SU-DHL-6 (cell line): ENCODE measurements around the gene SLC4A5.

ENCODE experiments used
- H2AFZ ChIP-seq: fragments of 200-600 bp; sonication (generic); 2 replicates; pipeline ENCODE4 v1.6.1; 2014; ENCODE audit warnings: low read depth, mild to moderate bottlenecking, moderate library complexity, mixed read lengths, antibody characterized with exemption, low read length; ENCODE audit not compliant: severe bottlenecking
- H3F3A ChIP-seq: fragments of 200-600 bp; shearing (Covaris generic); 2 replicates; pipeline ENCODE4 v1.6.0; 2016; ENCODE audit warnings: antibody characterized with exemption, mild to moderate bottlenecking; ENCODE audit not compliant: insufficient read depth
- H3K27ac ChIP-seq: fragments of 200-600 bp; sonication (generic); 2 replicates; pipeline ENCODE4 v1.5.1; 2016; ENCODE audit warnings: low read depth, mild to moderate bottlenecking, low read length, moderate library complexity, mixed read lengths
- H3K27me3 ChIP-seq: fragments of 200-600 bp; sonication (generic), shearing (Covaris generic); 2 replicates; pipeline ENCODE4 v1.6.0; 2014; ENCODE audit warnings: mild to moderate bottlenecking, low read length
- H3K36me3 ChIP-seq: fragments of 200-600 bp; sonication (generic); 2 replicates; pipeline ENCODE4 v1.6.1; 2014; ENCODE audit warnings: mild to moderate bottlenecking, low read length, mixed read lengths
- H3K4me2 ChIP-seq: fragments of 300-600, 200-600 bp; shearing (Covaris generic), sonication (generic); 2 replicates; pipeline ENCODE4 v1.6.0; 2014; ENCODE audit warnings: low read length, low read depth, mild to moderate bottlenecking; ENCODE audit not compliant: poor library complexity, severe bottlenecking
- H3K4me3 ChIP-seq: fragments of 200-600 bp; sonication (generic); 2 replicates; pipeline ENCODE4 v1.5.1; 2014; ENCODE audit warnings: antibody characterized with exemption, low read length, mild to moderate bottlenecking, mixed read lengths; ENCODE audit not compliant: insufficient read depth, poor library complexity, severe bottlenecking
- H3K79me2 ChIP-seq: fragments of 200-600 bp; sonication (generic); 2 replicates; pipeline ENCODE4 v1.6.1; 2014; ENCODE audit warnings: mild to moderate bottlenecking, low read length, moderate library complexity; ENCODE audit not compliant: insufficient read depth
- H3K9ac ChIP-seq: fragments of 200-600 bp; sonication (generic); 2 replicates; pipeline ENCODE4 v1.7.0; 2014; ENCODE audit warnings: mild to moderate bottlenecking, low read length
- H3K9me2 ChIP-seq: fragments of 200-600 bp; sonication (generic); replicated peaks from 2 replicates; pipeline ENCODE4 v1.6.1; 2014; ENCODE audit warnings: low read length; ENCODE audit not compliant: insufficient read depth
- H3K9me3 ChIP-seq: fragments of 200-600 bp; sonication (generic); 2 replicates; pipeline ENCODE4 v1.6.1; 2014; ENCODE audit warnings: low read length, mixed read lengths; ENCODE audit not compliant: insufficient read depth
- H4K20me1 ChIP-seq: fragments of 200-600 bp; sonication (generic); 2 replicates; pipeline ENCODE4 v1.6.1; 2014; ENCODE audit warnings: low read depth, mild to moderate bottlenecking, antibody characterized with exemption, low read length, moderate library complexity, mixed read lengths
- EZH2phosphoT487 ChIP-seq: fragments of 200-600 bp; sonication (generic), shearing (Covaris generic); conservative IDR thresholded peaks from 2 replicates; pipeline ENCODE4 v1.6.1; 2018; ENCODE audit warnings: mild to moderate bottlenecking, antibody characterized with exemption, low read length, moderate library complexity, mixed read lengths
- TF ChIP-seq, protein P1 (sequence below): fragments of 200-600 bp; sonication (generic); IDR thresholded peaks from one replicate; pipeline ENCODE4 v1.5.1; 2017; ENCODE audit warnings: antibody characterized with exemption, mild to moderate bottlenecking, low read length, moderate library complexity; ENCODE audit not compliant: insufficient read depth, poor library complexity, severe bottlenecking

The SLC4A5 gene

GRCh38 chr2:74293191-74293991, 49.8 kb downstream of the SLC4A5 start:
- no peak overlapping the region for H3K4me2 ChIP-seq
- 0 out of 2 replicates have a peak, but pooled peaks cover 2% of the 10 kb centered on the region for H3K27me3 ChIP-seq

GRCh38 chr2:74292751-74293150, 50.5 kb downstream of the SLC4A5 start:
- Histone ChIP-seq H3K9me2 (no peaks in the 10 kb centered on the region), H3K9ac (no peak overlapping the region), H3K36me3 (no peaks in the 10 kb centered on the region), H4K20me1 (no peaks in the 10 kb centered on the region), H2AFZ (no peak overlapping the region), H3K27ac (no peak overlapping the region), H3K79me2 (no peaks in the 10 kb centered on the region), H3F3A (no peaks in the 10 kb centered on the region), H3K9me3 (no peaks in the 10 kb centered on the region), H3K4me3 (no peak overlapping the region), H3K4me2 (no peak overlapping the region), H3K27me3 (0 out of 2 replicates have a peak, but pooled peaks cover 2% of the 10 kb centered on the region)
- TF ChIP-seq, protein P1, sequence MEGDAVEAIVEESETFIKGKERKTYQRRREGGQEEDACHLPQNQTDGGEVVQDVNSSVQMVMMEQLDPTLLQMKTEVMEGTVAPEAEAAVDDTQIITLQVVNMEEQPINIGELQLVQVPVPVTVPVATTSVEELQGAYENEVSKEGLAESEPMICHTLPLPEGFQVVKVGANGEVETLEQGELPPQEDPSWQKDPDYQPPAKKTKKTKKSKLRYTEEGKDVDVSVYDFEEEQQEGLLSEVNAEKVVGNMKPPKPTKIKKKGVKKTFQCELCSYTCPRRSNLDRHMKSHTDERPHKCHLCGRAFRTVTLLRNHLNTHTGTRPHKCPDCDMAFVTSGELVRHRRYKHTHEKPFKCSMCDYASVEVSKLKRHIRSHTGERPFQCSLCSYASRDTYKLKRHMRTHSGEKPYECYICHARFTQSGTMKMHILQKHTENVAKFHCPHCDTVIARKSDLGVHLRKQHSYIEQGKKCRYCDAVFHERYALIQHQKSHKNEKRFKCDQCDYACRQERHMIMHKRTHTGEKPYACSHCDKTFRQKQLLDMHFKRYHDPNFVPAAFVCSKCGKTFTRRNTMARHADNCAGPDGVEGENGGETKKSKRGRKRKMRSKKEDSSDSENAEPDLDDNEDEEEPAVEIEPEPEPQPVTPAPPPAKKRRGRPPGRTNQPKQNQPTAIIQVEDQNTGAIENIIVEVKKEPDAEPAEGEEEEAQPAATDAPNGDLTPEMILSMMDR: no peak
- TF ChIP-seq EZH2phosphoT487: no peak

More at GRCh38 chr2:74293191-74293991, 49.8 kb downstream of the SLC4A5 start:
- H3K27ac ChIP-seq: no peak overlapping the region
- no peaks in the 10 kb centered on the region for H3K36me3 ChIP-seq
- H3K4me3 ChIP-seq: no peak overlapping the region
- H3K9me2 ChIP-seq: no peaks in the 10 kb centered on the region
- no peaks in the 10 kb centered on the region for H3K79me2 ChIP-seq
- no peaks in the 10 kb centered on the region for H3K9me3 ChIP-seq
- no peaks in the 10 kb centered on the region for H3F3A ChIP-seq
- H2AFZ ChIP-seq: no peak overlapping the region
- TF ChIP-seq, protein P1: no peak
- TF ChIP-seq EZH2phosphoT487: no peak
- no peaks in the 10 kb centered on the region for H4K20me1 ChIP-seq
- no peak overlapping the region for H3K9ac ChIP-seq

DNA sequence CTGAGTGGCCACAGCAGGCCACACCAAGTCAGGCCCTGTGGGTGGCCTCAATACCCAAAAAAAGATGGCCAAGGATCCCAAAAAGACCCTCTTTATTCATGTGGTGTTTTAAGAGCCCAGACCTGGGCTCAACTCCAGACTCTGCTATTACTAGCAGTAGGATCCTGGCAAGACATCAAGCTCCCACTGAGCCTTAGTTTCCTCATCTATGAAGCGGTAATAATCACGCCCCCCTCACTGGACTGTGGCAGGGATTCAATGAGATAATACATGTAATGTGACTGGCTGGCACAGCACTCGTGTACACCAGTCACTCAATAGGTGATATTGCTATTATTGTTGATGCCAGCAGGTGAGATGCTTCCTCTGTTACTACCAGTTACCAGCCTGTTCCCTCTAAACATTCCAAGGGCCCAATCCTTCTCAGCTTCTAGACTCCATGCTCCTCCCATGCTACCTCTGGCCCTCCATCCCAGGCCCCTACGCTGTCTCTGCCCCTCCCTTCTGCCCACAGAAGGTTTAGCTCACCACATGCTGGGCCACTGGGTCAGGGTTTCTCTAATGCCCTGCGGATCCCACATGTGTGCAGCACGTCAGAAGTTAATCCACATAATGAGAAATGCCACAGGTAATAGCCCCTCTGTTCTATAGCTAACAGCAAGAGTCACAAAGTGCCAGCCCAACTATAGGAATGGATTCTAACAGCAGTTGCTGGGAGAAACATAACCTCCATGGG, 51.2 kb downstream of the SLC4A5 start:
- TF ChIP-seq EZH2phosphoT487: no peak
- TF ChIP-seq, protein P1: no peak
- Histone ChIP-seq H3K27me3 (no peaks in the 10 kb centered on the region), H3K9ac (no peak overlapping the region), H3K36me3 (no peaks in the 10 kb centered on the region), H2AFZ (no peak overlapping the region), H3F3A (no peaks in the 10 kb centered on the region), H3K9me2 (no peaks in the 10 kb centered on the region), H3K4me2 (no peak overlapping the region), H3K27ac (no peak overlapping the region), H4K20me1 (no peaks in the 10 kb centered on the region), H3K4me3 (no peak overlapping the region), H3K79me2 (no peaks in the 10 kb centered on the region), H3K9me3 (no peaks in the 10 kb centered on the region)
